RWPE2 (cell line): ENCODE results near the gene NIT1.

Source experiments
- ATAC-seq: fragments of 200-7000 bp; cut with Tn5 transposase; 3 replicates; pipeline ENCODE4 v1.9.1; 2021; ENCODE audit warnings: low read depth
- DNase-seq: peaks from one replicate; pipeline ENCODE4 v3.0.0-alpha.2; 2020; ENCODE audit warnings: low spot score
- H3K27ac ChIP-seq: fragments of 450-650 bp; 2 replicates; pipeline ENCODE4 v1.5.1; 2017; ENCODE audit warnings: mild to moderate bottlenecking; ENCODE audit not compliant: poor library complexity, severe bottlenecking
- H3K27me3 ChIP-seq: fragments of 250-450 bp; sonication (Bioruptor Pico); 2 replicates; pipeline ENCODE4 v1.5.1; 2021; ENCODE audit warnings: mild to moderate bottlenecking, moderate library complexity; ENCODE audit not compliant: insufficient read depth, poor library complexity, severe bottlenecking
- H3K36me3 ChIP-seq: fragments of 250-450 bp; sonication (Bioruptor Pico); 2 replicates; pipeline ENCODE4 v1.5.1; 2020; ENCODE audit warnings: low read depth, mild to moderate bottlenecking, moderate library complexity
- H3K4me1 ChIP-seq: fragments of 250-450 bp; sonication (Bioruptor Pico); 2 replicates; pipeline ENCODE4 v1.5.1; 2021; ENCODE audit warnings: mild to moderate bottlenecking, moderate library complexity; ENCODE audit not compliant: insufficient read depth, poor library complexity, severe bottlenecking
- H3K4me3 ChIP-seq: fragments of 250-450 bp; sonication (Bioruptor Pico); 2 replicates; pipeline ENCODE4 v1.5.1; 2021; ENCODE audit warnings: mild to moderate bottlenecking, moderate library complexity; ENCODE audit not compliant: severe bottlenecking
- H3K9me3 ChIP-seq: fragments of 250-450 bp; sonication (Bioruptor Pico); 2 replicates; pipeline ENCODE4 v1.5.1; 2021; ENCODE audit warnings: mild to moderate bottlenecking, moderate library complexity; ENCODE audit not compliant: severe bottlenecking
- TF ChIP-seq, protein P1 (sequence below): fragments of 450-650 bp; IDR thresholded peaks from one replicate; pipeline ENCODE4 v1.5.1; 2017; ENCODE audit warnings: mild to moderate bottlenecking, moderate library complexity; ENCODE audit not compliant: poor library complexity, severe bottlenecking

NIT1 gene

DNA sequence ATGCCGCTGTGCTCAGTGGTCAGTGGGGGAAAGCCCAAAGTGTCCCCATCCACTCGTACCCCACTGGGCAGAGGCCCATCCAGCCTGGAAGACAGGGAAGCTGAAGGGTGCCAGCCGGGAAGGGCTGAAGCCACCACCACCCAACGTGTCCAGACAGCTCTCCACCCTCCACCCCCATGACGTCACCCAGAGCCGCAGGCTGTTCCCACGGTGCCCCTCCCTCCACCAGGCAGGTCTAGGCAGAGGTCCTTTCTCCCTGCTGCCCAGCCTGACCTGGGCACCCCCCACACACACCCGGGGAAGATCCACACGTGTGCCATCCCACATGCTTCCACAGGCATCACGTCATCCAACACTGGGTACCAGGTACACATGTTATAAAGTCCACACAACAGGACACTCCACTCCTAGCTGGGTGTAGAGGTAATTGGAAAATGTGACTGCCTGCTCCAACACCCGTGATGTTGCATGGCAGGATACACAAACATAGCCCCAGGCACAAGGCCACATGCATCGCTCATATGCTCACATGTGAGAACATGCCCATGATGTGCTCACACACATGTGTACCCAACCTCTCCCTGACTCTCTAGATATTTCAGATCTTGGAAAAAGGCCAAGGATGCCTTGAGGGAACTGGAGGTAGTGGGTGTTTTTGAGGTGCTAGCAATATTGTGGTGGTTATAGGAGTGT is 43.1 kb upstream of the NIT1 start:
- Histone ChIP-seq H3K27ac (peak overlapping the region; percentile 54), H3K4me1 (peaks cover 23% of the 10 kb centered on the region), H3K36me3 (no peaks in the 10 kb centered on the region), H3K9me3 (no peaks in the 10 kb centered on the region), H3K27me3 (no peaks in the 10 kb centered on the region), H3K4me3 (peak overlapping the region; percentile 8)
- ATAC-seq = peak; percentile 78
- peak; percentile 92 for DNase-seq
- TF ChIP-seq, protein P1, sequence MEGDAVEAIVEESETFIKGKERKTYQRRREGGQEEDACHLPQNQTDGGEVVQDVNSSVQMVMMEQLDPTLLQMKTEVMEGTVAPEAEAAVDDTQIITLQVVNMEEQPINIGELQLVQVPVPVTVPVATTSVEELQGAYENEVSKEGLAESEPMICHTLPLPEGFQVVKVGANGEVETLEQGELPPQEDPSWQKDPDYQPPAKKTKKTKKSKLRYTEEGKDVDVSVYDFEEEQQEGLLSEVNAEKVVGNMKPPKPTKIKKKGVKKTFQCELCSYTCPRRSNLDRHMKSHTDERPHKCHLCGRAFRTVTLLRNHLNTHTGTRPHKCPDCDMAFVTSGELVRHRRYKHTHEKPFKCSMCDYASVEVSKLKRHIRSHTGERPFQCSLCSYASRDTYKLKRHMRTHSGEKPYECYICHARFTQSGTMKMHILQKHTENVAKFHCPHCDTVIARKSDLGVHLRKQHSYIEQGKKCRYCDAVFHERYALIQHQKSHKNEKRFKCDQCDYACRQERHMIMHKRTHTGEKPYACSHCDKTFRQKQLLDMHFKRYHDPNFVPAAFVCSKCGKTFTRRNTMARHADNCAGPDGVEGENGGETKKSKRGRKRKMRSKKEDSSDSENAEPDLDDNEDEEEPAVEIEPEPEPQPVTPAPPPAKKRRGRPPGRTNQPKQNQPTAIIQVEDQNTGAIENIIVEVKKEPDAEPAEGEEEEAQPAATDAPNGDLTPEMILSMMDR = no peak

DNA sequence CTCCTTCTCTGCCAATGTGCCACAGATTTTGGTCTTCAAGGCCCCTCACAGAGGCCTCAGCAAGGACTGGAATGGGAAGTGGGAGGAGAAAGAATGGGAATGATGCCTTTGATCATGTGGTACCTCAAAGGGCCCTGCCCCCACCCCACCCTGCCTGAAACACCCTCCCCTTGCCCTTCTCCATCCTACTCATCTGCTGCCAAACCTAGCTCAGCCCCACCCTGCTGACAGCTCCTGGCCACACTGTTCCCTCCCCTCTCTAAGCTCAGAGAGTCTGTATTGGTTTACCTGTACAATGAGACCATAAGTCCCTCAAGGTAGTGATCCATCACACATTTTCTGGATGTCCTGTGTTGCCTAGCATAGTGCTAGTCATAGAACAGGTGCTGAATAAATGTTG is 41.5 kb upstream of the NIT1 start:
- TF ChIP-seq, protein P1 = no peak
- no peaks in the 10 kb centered on the region for H3K27me3 ChIP-seq
- DNase-seq = no peak
- H3K4me1 ChIP-seq = peaks cover 34% of the 10 kb centered on the region
- ATAC-seq = 0 out of 3 replicates have a peak, but pooled peaks have one; percentile 4
- no peaks in the 10 kb centered on the region for H3K9me3 ChIP-seq
- H3K27ac ChIP-seq = no peak overlapping the region
- H3K36me3 ChIP-seq = no peaks in the 10 kb centered on the region
- no peak overlapping the region for H3K4me3 ChIP-seq

DNA sequence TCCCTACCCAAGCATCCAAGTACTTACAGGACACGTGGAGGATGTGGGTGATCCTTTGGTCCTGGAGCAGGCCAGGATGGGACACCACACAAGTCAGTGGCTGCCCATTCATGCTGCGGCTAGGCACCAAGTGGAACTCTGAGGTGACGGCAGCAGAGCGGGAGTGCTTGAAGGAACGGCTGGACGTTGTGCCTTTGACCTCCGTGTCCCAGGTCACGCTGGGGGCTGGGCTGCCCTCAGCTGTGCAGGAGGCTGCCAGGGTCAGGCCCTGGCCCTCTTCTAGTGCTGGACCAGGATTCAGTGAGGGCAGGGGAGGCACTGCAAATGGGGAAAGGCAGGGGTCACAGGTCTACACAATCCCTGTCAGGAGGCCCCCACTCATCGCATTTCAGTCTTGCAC is 40.5 kb upstream of the NIT1 start:
- no peak for DNase-seq
- Histone ChIP-seq H3K4me3 (no peak overlapping the region), H3K27ac (no peak overlapping the region), H3K4me1 (peaks cover 34% of the 10 kb centered on the region), H3K27me3 (no peaks in the 10 kb centered on the region), H3K36me3 (no peaks in the 10 kb centered on the region), H3K9me3 (no peaks in the 10 kb centered on the region)
- ATAC-seq = no peak
- TF ChIP-seq, protein P1 = no peak

DNA sequence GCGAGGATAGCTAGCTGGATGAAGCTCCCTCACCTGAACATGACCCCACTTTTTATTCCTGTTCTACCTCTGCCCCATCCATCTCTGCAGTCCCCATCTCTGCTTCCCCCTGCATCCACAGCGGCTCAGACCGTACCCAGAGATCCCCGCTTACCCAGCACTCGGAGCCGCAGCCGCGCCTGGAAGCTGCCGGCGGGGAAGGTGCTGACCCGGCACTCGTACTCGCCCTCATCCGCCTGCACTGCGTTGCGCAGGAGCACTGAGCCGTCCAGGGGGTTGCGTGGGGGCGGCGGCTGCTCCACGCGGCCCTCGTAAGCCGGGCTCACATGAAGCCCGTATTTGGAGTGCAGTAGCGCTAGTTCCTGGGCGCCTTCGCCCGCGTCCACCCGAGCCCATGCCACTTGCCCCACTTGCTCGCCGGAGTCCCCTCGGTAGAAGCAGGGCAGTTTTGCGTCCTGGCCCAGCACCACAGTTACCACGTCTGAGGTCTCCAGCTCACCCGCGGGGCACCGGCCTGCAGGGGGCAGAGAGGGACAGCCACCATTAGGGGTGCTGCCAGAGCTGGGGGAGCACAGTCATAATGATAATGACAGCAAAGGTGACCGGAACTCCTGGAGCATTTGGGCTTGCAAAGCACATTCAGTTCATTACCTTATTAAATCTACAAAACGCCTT is 38.3 kb upstream of the NIT1 start:
- Histone ChIP-seq H3K9me3 (no peaks in the 10 kb centered on the region), H3K27me3 (no peaks in the 10 kb centered on the region), H3K4me1 (peaks cover 44% of the 10 kb centered on the region), H3K4me3 (no peak overlapping the region), H3K27ac (no peak overlapping the region), H3K36me3 (no peaks in the 10 kb centered on the region)
- DNase-seq (no peak), ATAC-seq (no peak)
- TF ChIP-seq, protein P1 = no peak
